MCF 10A (cell line): ENCODE data around the gene ZNF664. TPM values are rescaled to one million over a fixed set of nuclear protein-coding genes. Genes with fewer than 3 reads are reported as not detected.

Experiments used
- BruUV-seq: library from RNA; stranded (reverse); fragments of 400-500 nt; replicated peaks from 2 replicates; lab custom pipeline; 2021; lab: Mats Ljungman, UMichigan
- CTCF ChIA-PET: fragments of 300-600 bp; sonication (Branson Sonifier 250); formaldehyde crosslinking; extraction: SDS; loops from one replicate; lab custom pipeline; 2021; ENCODE audit warnings: antibody characterized with exemption, inconsistent platforms; lab: Yijun Ruan, JAX
- POLR2A ChIA-PET: fragments of 300-600, 350-650 bp; sonication (Branson Sonifier 250); formaldehyde crosslinking; extraction: SDS; loops from one replicate; lab custom pipeline; 2020; ENCODE audit warnings: antibody characterized with exemption, inconsistent platforms; lab: Yijun Ruan, JAX
- DNase-seq: peaks from one replicate; pipeline ENCODE4 v3.0.0-alpha.2; 2018; ENCODE audit not compliant: unreplicated experiment
- H3K27ac Mint-ChIP-seq: one replicate; pipeline ENCODE4 v1.8.0; 2022; ENCODE audit warnings: mild to moderate bottlenecking, low read depth, mixed read lengths; ENCODE audit not compliant: unreplicated experiment
- H3K27me3 Mint-ChIP-seq: one replicate; pipeline ENCODE4 v1.8.0; 2022; ENCODE audit warnings: mixed read lengths; ENCODE audit not compliant: insufficient read depth, unreplicated experiment
- H3K36me3 Mint-ChIP-seq: one replicate; pipeline ENCODE4 v1.8.0; 2022; ENCODE audit warnings: mild to moderate bottlenecking, moderate library complexity, mixed read lengths; ENCODE audit not compliant: insufficient read depth, unreplicated experiment
- H3K4me1 Mint-ChIP-seq: one replicate; pipeline ENCODE4 v1.8.0; 2022; ENCODE audit warnings: mixed read lengths; ENCODE audit not compliant: insufficient read depth, unreplicated experiment
- H3K4me3 Mint-ChIP-seq: one replicate; pipeline ENCODE4 v1.8.0; 2022; ENCODE audit warnings: mild to moderate bottlenecking, moderate library complexity, mixed read lengths; ENCODE audit not compliant: unreplicated experiment
- H3K9me3 Mint-ChIP-seq: one replicate; pipeline ENCODE4 v1.8.0; 2022; ENCODE audit warnings: mixed read lengths; ENCODE audit not compliant: unreplicated experiment
- intact Hi-C: fragments of 100-400 bp; cut with micrococcal nuclease; formaldehyde crosslinking; loops from 2 replicates; pipeline ENCODE4 v1.14.1; 2022
- total RNA-seq: library from RNA; stranded (reverse); gene quantifications from 2 replicates; pipeline ENCODE4 v1.2.3, GENCODE V29; 2022
- TF ChIP-seq, protein P1 (sequence below): fragments of 200-600 bp; IDR thresholded peaks from one replicate; pipeline ENCODE4 v1.8.0; 2022; ENCODE audit warnings: antibody characterized with exemption, mild to moderate bottlenecking; ENCODE audit not compliant: unreplicated experiment

The ZNF664 gene
- total RNA-seq, 1 experiment from 2014 or later: 123 TPM

DNA sequence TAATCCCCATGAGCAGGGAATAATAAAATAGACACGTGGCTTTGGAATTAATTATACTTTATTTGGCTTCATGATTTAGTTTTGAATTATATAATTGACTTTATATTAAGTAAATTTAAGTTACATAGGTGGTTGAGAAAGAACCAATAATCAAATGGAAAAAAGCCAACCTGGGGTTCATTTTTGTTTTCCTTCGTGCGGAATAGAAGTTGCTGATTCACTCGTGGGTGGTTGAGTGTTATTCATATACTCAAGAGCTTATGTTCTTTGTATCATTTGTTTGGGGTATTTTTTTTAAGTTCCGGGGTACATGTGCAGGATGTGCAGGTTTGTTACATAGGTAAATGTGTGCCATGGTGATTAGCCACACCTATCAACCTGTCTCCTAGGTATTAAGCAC, 58.0 kb downstream of the ZNF664 start:
- TF ChIP-seq, protein P1, sequence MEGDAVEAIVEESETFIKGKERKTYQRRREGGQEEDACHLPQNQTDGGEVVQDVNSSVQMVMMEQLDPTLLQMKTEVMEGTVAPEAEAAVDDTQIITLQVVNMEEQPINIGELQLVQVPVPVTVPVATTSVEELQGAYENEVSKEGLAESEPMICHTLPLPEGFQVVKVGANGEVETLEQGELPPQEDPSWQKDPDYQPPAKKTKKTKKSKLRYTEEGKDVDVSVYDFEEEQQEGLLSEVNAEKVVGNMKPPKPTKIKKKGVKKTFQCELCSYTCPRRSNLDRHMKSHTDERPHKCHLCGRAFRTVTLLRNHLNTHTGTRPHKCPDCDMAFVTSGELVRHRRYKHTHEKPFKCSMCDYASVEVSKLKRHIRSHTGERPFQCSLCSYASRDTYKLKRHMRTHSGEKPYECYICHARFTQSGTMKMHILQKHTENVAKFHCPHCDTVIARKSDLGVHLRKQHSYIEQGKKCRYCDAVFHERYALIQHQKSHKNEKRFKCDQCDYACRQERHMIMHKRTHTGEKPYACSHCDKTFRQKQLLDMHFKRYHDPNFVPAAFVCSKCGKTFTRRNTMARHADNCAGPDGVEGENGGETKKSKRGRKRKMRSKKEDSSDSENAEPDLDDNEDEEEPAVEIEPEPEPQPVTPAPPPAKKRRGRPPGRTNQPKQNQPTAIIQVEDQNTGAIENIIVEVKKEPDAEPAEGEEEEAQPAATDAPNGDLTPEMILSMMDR: no peak
- BruUV-seq: no TSS peak
- POLR2A ChIA-PET: interaction anchor here (0.6 to 1.3 kb wide), 3 partner anchors 16 to 764 kb away, joined by 3 read pairs; no protein-coding TSS in a partner anchor
- Mint-ChIP-seq H3K27me3 (no peaks in the 10 kb centered on the region), H3K4me1 (peaks cover 17% of the 10 kb centered on the region), H3K27ac (no peak overlapping the region), H3K4me3 (no peak overlapping the region), H3K9me3 (no peaks in the 10 kb centered on the region), H3K36me3 (no peaks in the 10 kb centered on the region)
- no peak for DNase-seq
- intact Hi-C loops: loop anchor here (10.0 kb wide), 1 partner anchor 474 kb away; no protein-coding TSS in a partner anchor
- CTCF ChIA-PET: interaction anchor here (0.6 to 2.5 kb wide), 13 partner anchors 12 to 502 kb away, joined by 3 to 11 read pairs (median 4); no protein-coding TSS in a partner anchor

DNA sequence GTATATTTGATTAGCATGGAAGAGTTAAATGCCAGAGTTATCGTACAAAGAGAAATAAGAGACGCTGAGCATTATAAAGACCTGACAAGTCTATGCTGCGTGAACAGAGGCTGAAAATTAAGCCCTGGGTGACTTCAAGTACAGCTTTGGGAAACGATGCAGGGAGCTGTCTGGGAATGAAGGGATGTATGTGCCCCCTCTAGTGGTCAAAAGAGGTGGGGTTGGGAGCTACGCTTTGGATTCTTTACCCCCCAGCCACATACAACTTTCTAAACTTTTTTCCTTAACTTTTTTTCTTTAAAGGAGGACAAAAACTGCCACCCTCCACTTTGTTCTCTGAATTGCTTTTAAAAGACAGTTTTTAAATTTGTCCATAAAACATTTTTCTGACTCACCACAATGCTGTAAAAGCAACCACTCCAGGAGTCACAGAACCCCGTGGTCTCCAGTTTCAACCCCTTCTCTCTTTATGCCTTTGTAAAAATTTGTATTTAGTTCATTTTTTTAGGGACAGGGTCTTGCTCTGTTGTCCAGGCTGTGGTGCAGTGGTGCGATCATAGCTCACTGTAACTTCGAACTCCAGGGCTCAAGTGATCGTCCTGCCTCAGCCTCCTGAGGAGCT, 59.4 kb downstream of the ZNF664 start:
- no peak overlapping the region for H3K27ac Mint-ChIP-seq
- BruUV-seq: no TSS peak
- H3K27me3 Mint-ChIP-seq: no peaks in the 10 kb centered on the region
- H3K36me3 Mint-ChIP-seq: no peaks in the 10 kb centered on the region
- no peak overlapping the region for H3K4me3 Mint-ChIP-seq
- CTCF ChIA-PET: interaction anchor here (0.5 to 2.5 kb wide), 29 partner anchors 9 to 1236 kb away, joined by 3 to 15 read pairs (median 4); no protein-coding TSS in a partner anchor
- DNase-seq: peak; percentile 65
- H3K9me3 Mint-ChIP-seq: no peaks in the 10 kb centered on the region
- intact Hi-C loops: loop anchor here (1.0 to 10.0 kb wide), 4 partner anchors 127 to 472 kb away; no protein-coding TSS in a partner anchor
- peaks cover 10% of the 10 kb centered on the region for H3K4me1 Mint-ChIP-seq
- POLR2A ChIA-PET: interaction anchor here (0.6 to 0.8 kb wide), 2 partner anchors 258 to 534 kb away, joined by 3 read pairs; no protein-coding TSS in a partner anchor
- TF ChIP-seq, protein P1: peak; percentile 68

DNA sequence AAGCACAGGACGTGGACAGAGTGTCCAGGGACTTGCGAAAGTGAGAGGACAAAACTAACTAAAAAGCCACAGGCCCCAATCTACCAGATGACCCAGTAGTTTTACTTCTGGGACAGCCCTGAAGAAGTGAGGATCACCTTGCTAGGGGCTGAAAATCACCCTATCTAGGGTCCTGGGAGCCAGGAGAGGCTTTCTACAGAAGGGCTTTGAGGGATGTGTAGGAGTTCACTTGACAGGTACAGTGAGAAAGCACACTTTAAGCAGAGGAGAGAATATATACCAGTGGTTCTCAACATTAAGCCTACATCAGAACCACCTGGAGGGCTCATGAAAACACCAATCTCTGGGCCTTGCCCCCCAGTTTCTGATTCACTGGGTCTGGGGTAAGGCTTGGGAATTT, 60.8 kb downstream of the ZNF664 start:
- Mint-ChIP-seq H3K4me1 (peaks cover 6% of the 10 kb centered on the region), H3K9me3 (no peaks in the 10 kb centered on the region), H3K27me3 (no peaks in the 10 kb centered on the region), H3K27ac (no peak overlapping the region), H3K36me3 (no peaks in the 10 kb centered on the region), H3K4me3 (no peak overlapping the region)
- TF ChIP-seq, protein P1: no peak
- ChIA-PET POLR2A (no interaction called here), CTCF (interaction anchor here (0.8 to 2.5 kb wide), 6 partner anchors 10 to 737 kb away, joined by 3 to 15 read pairs (median 8); no protein-coding TSS in a partner anchor)
- no peak for DNase-seq
- intact Hi-C loops: loop anchor here (2.0 to 10.0 kb wide), 3 partner anchors 225 to 471 kb away; no protein-coding TSS in a partner anchor
- BruUV-seq: no TSS peak

DNA sequence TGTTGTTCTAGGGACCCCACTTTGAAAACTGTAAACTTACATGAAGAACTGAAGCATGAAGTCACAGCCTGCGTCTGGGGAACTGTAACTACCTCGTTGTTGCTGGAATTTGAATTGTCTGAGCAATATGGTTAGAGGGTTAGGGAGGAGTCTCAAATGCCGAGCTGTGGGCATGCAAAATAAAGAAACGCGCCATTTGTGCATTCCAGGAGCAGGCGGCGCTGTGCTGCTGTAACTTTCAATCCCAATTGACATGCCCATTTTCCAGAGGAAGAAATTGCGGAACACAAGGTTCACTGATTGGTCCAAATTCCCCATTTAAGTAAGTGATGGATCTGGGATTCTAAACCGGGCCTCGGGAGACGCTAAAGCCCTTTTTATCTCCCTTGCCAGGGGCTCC, 61.3 kb downstream of the ZNF664 start:
- H3K36me3 Mint-ChIP-seq: no peaks in the 10 kb centered on the region
- BruUV-seq: no TSS peak
- TF ChIP-seq, protein P1: no peak
- ChIA-PET POLR2A (no interaction called here), CTCF (no interaction called here)
- H3K4me3 Mint-ChIP-seq: no peak overlapping the region
- DNase-seq: no peak
- no peaks in the 10 kb centered on the region for H3K9me3 Mint-ChIP-seq
- no peak overlapping the region for H3K27ac Mint-ChIP-seq
- no peaks in the 10 kb centered on the region for H3K27me3 Mint-ChIP-seq
- H3K4me1 Mint-ChIP-seq: peaks cover 6% of the 10 kb centered on the region
- intact Hi-C loops: loop anchor here (10.0 kb wide), 1 partner anchor 471 kb away; no protein-coding TSS in a partner anchor
